Iris pigment epithelial cell (primary cell): ENCODE data around the gene CCDC74A.
"Not testable (repeated sequence)": the region's sequence is repeated elsewhere in the genome, so short reads cannot be mapped to it uniquely, and the experiment has no call there.

Experiments
- DNase-seq: peaks from one replicate; pipeline ENCODE4 v3.0.0-alpha.2; 2011; ENCODE audit warnings: low read depth

Gene CCDC74A

GRCh38 chr2:131503587-131503986 is 24.1 kb upstream of the CCDC74A start:
- DNase-seq = not testable (repeated sequence)

DNA sequence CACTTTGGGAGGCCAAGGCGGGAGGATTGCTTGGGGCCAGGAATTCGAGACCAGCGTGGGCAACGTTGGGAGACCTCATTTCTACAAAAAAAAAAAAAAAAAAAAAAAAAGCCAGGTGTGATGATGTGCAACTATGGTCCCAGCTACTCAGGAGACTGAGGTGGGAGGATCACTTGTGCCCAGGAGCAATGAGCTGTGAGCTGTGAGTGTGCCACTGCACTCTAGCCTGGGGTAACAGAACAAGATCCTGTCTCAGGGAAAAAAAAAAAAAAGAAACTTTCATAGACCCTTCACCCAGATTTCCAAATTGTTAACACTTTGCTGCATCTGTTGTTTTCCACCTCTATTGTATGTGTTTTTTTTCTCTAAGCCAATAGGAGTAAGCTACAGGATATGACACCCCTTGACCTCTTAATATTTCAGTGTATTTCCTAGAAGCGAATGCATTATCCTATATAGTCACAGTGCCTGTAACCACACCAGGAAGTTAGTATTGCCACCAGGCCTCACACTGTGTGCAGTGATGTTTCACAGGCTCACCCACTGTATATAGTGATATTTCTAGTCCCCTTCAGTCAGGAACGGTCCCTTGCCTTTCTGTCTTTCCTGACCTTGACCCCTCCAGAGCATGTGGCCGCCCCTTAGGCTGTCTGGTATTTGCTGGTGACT is 23.5 kb upstream of the CCDC74A start:
- not testable (repeated sequence) for DNase-seq

DNA sequence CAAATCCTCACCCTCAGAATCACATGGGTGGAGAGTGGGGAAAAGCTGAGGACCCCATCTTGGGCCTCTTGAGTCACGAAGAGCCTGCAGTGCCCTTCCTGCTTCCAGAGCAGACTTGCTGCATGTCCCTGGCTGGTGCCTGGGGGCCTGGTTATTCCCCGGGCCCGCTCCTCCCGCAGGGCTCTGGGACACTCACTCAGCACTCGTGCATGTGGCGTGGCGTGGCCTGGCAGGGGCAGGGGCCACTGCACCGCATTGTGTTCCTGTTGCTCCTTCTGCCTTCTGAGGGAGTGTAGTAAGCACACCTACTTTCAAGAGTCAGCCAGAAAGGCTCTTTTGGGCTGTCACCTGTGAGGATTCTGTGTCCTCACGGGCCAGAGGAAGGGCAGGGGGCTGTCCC is 18.1 kb upstream of the CCDC74A start:
- no peak for DNase-seq

DNA sequence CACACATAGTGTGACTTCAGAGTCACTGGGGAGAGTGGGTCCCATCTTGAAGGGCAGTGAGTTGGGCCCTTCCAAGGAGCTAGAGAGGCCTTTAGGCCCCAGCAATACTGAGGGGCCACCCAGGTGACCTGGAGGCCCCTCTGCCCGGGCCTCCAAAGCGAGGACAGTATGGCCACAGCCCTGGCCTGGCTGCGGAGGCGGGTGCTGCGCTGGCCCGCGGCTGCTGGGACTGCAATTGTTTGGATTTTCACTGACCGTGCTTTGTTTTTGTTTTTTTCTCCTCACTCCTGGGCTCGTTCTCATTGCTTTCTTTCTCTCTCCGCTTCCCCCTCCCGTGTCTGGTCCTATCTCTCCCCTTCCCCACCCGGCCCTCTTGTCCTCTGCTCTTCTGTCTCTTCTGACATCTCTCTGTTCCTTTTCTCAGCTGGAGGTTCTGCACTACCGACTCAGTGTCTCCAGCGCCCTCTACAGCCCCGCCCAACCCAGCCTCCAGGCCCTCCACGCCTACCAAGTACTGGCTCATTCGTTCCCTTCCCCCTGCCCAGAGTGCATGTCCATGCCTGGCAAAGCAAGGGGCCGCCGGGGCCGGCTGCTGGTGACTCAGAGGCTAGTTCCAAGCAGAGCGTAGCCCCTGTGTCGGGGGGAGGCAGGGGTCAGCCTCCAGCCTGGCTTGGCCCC is 16.3 kb upstream of the CCDC74A start:
- DNase-seq = peak; percentile 65

DNA sequence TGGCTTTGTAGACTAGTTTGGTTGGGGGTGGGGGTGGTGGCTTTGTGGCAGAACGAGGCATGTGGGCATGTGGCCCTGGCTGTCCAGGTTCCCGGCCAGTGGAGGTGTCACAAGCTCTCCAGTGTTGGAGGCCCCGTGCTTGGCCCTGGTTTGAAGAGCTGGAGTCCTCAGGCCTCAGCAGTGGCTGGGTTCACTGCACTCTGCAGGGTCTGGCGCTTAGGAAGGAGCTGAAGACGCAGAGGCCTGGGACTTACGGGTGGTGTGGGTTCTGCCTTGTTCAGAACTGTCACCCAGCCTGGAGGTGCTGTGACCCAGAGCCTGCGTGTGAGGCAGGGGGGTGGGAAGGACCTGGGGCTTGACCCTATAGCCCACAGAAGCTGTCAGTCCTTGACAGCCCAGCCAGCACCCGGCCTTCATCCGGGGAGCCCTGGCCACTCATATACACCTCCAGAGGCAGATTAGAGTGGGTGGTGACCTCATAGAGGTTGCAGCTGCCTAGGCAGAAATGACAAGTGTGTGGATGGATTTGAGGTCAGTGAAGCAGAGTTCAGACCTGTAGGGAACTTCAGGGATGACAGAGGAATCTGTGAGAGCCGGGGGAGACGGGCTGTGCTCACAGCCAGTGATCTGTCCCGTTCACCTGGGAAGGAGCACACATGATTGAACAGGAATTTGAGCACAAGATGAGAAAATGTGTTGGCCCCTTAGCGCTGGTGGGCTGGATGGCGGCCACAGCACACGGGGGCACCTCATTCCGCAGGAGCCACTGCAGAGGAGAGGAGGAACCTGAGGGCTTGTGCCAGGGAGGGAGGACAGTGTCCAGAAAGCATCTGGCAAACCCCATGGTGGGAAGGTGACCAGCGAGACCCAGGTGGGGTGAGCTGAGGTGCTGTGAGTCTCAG is 15.5 kb upstream of the CCDC74A start:
- not testable (repeated sequence) for DNase-seq

DNA sequence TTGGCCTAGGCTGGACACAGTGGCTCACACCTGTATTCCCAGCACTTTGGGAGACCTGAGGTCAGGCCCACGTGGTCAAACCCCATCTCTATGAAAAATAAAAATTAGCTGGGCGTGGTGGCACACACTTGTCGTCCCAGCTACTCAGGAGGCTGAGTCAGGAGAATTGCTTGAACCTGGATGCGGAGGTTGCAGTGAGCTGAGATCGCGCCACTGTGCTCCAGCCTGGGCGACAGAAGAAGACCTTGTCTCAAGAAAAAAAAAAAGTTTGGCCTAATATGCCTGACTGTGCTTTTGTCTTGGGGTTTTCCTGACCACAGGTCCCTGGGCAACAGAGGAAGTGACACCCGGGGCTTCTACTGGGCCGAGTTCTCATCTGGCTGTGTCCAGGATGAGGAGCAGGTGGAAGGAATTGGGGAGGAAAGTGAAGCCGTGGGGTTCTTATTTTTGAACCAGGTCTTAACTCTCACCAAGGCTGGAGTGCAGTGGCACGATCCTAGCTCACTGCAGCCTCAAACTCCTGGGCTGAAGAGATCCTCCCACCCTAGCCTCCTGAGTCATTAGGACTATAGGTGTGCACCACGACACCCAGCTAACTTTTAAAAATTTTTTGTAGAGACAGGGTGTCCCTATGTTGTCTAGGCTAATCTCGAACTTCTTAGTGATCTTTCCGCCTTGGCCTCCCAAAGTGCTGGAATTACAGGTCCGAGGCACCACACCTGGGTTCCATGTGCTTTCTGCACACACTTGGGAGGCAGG is 13.1 kb upstream of the CCDC74A start:
- DNase-seq = not testable (repeated sequence)

- not testable (repeated sequence) for DNase-seq
Measured at GRCh38 chr2:131515235-131515634, 12.5 kb upstream of the CCDC74A start.

DNA sequence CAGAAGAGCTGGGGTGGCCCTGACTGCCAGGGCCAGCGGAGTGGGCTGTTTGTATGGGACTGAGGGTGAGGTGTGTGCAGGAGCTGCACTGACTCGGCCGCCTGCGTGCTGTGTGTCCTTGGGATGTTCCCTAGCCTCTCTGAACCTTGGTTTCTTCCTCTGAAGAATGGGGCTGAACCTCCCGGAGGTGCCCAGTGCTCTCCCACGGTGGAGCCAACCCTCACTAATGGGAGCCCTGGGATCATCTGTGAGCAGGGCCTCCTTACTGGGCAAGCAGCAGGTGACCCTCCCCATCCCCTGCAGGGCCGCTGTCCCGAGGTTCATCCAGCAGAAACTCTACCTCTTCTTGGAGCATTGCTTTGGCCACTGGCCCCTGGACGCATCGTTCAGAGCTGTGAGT is 11.7 kb upstream of the CCDC74A start:
- DNase-seq = no peak

- DNase-seq = peak; percentile 24
Measured at GRCh38 chr2:131516621-131517020, 11.1 kb upstream of the CCDC74A start.

DNA sequence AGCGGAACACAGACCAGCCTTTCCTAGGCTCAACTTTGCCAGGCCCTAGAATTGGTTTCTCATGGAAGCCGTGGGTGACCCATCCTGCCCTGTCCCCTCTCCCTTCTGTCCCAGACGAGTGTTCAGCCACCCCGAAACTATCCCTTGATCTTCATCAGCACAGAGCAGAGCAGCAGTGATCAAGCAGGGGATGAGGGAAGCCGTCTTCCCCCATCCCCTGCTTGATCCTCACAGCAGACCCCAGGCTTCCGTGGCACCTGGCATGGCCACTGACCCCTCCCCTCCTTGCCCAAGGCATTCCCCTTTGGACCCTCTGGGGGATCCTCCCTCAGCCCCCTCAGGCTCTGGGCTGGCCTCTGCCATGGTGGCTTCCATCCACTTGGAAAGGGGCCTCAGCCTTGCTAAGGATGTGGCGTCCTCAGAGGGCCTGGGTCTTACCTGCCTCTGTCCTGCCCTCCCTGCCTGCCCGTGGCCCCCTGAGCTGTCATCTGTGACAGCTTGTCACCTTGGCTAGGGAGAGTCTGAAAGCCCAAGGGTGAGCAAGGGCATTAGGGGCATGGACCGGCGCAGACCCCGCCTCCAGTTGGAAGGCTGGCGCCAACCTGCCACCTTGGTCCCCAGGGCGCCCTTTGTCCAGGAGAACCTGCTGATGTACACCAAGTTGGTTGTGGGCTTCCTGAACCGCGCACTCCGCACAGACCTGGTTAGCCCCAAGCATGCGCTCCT is 10.4 kb upstream of the CCDC74A start:
- no peak for DNase-seq

DNA sequence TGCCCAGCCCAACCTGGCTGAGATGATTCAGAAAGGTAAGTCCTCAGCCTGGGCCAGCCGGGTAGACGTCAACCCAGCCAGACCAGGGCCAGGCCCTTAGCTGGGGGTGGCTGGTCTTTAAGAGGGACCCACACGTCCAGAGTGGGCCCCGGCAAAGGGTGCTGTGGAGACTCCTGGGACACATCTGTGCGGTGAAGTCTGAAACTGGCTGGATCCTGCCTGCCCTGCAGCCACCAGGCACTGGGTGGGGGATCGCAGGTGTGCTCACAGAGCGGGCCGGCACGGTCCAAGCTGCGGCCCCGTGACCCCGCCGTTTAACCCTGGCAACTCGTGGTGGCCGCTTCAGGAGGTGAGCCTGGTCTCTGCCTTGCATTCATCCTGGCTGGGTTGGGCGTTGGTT is 9.8 kb upstream of the CCDC74A start:
- not testable (repeated sequence) for DNase-seq

- DNase-seq = not testable (repeated sequence)
Measured at GRCh38 chr2:131518531-131518930, 9.2 kb upstream of the CCDC74A start.

DNA sequence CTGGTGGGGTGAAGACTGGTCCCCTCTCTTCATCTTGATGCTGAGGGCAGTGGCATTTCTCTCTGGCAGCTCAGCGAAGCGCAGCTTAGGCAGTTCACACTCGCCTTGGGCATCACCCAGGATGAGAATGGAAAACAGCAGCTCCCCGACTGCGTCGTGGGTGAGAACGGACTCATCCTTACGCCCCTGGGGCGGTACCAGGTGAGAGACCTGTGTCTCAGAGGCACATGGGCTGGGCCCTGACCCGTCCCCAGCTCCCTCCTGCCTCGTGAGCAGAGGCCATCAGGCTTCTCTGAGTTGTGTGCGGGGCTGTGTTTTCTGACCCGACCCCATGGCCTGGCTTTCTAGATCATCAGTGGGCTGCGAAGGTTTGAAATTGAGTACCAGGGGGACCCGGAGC is 8.2 kb upstream of the CCDC74A start:
- no peak for DNase-seq

- DNase-seq = not testable (repeated sequence)
Measured at GRCh38 chr2:131519871-131520470, 7.7 kb upstream of the CCDC74A start.

DNA sequence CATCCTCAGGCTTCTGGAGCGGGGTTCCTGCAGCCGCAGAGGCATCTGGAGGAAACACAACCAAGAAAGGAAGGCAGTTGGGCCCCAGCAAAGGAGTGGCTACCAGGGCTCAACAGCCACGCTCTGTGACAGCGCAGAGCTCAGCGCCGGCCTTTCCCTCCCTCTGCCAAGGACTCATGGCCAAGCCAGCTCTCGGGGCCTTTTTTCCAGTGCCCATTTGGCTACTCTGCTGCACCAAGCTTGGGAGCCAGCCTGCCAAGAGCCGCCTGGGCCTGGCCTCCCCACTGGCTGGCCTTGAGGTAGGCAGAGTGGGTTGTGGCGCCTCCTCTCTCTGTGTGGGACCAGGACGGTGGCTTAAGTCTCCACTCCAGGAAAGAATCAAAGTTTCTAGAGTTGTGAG is 7.2 kb upstream of the CCDC74A start:
- DNase-seq = no peak

DNA sequence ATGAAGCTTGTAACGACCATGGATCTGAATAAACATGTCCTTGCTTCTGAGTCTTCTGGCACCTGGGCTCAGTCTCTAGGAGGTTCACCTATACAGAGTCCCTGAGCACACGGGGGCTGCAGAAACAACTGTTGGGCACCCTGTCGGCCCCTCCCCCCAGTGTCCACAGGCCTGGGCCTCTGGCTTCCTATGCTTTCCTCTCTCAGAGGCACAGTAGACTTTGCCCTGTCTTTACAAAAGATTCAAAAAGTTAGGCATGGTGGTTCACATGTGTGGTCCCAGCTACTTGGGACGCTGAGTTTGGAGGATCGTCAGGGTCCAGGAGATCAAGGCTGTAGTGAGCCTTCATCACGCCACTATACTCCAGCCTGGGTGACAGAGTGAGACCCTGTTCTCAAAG is 6.2 kb upstream of the CCDC74A start:
- not testable (repeated sequence) for DNase-seq

- no peak for DNase-seq
Measured at GRCh38 chr2:131521961-131522781, 5.5 kb upstream of the CCDC74A start.

DNA sequence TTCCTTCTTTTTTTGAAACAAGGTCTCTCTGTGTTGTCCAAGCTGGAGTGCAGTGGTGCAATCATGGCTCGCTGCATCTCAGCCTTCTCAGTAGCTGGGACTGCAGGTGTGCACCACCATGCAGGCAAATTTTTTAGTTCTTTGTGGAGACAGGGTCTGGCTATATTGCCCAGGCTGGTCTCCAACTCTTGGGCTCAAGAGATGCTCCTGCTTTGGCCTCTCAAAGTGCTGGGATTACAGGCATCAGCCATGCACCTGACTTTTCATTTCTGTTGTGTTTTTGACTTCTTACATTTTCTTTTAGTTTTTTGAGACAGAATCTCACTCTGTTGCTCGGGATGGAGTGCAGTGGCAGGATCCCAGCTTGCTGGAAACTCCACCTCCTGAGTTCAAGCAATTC is 2.4 kb upstream of the CCDC74A start:
- DNase-seq = not testable (repeated sequence)

DNA sequence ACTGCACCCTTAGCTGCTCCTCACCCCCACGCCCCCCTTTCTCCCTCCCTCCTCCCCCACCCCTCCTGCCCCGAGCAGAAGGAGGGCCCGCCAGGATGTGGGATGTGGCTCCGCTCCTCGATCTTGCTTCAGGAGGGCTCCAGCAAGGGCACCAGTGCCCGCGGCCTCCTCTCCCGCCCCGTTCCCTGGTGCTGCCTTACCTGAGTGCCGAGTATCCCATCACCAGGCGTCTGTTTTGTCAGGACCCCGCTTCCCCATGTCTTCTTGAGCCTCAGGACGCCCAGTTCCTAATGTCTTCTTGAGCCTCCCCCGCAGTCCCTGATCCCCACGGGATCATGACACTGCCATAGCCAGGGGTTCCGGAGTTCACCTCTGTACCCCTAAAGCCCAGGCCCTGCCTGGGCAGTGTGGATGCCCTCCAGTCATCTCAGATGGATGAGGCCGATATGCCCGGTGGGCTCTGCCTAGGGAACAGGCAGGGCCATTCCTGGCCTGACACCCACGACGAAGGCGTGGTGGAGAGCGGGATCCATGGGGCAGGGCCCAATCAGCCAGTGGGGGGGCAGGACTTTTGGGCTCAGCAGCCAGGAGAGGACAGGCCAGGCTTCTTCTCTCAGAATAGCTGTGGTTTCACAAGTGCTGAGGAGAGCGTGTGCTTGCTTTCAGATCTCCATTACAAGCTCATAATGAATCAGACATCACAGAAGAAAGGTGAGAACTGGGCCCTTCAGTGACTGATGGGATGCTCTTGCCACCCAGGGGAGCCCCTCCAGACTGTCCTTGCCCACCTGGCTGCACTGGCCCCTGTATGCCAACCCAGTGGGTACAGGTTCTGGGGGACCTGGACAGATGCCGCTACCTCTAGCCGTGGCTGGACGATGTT is 1.5 kb downstream of the CCDC74A start:
- not testable (repeated sequence) for DNase-seq
